Naive B cell (primary cell): ENCODE data around the gene SEMA4B. TPM values are rescaled to one million over a fixed set of nuclear protein-coding genes. Genes with fewer than 3 reads are reported as not detected.

ENCODE experiments used
- ATAC-seq, 2 donors: fragments of 150-1000 bp; cut with Tn5 transposase; 2 replicates each; pipeline ENCODE4 v1.10.0; 2021; ENCODE audit warnings: low read depth in 2 of 2, mild to moderate bottlenecking in 2 of 2, moderate library complexity in 2 of 2
- DNase-seq: peaks from one replicate; pipeline ENCODE4 v3.0.0; 2022
- H3K27ac Mint-ChIP-seq, 6 donors: one replicate each; pipeline ENCODE4 v1.8.0; 2020 to 2022; ENCODE audit warnings: mild to moderate bottlenecking in 6 of 6, mixed read lengths in 6 of 6, moderate library complexity in 5 of 6, inconsistent platforms in 2 of 6
- H3K27me3 Mint-ChIP-seq, 3 donors: one replicate each; pipeline ENCODE4 v1.8.0; 2021 to 2022; ENCODE audit warnings: mixed read lengths in 3 of 3, mild to moderate bottlenecking in 1 of 3
- H3K36me3 Mint-ChIP-seq, 2 donors: one replicate each; pipeline ENCODE4 v1.8.0; 2020 to 2022; ENCODE audit warnings: mixed read lengths in 2 of 2, inconsistent platforms in 1 of 2, mild to moderate bottlenecking in 1 of 2
- H3K4me1 Mint-ChIP-seq, 3 donors: one replicate each; pipeline ENCODE4 v1.8.0; 2020 to 2022; ENCODE audit warnings: mixed read lengths in 3 of 3, inconsistent platforms in 1 of 3, mild to moderate bottlenecking in 1 of 3, moderate library complexity in 1 of 3
- H3K4me3 Mint-ChIP-seq, 8 donors: one replicate each; pipeline ENCODE4 v1.8.0; 2020 to 2022; ENCODE audit warnings: mild to moderate bottlenecking in 8 of 8, mixed read lengths in 8 of 8, moderate library complexity in 8 of 8, inconsistent platforms in 2 of 8
- H3K9me3 Mint-ChIP-seq, 7 donors: one replicate each; pipeline ENCODE4 v1.8.0; 2020 to 2022; ENCODE audit warnings: mixed read lengths in 7 of 7, mild to moderate bottlenecking in 5 of 7, inconsistent platforms in 2 of 7, moderate library complexity in 1 of 7
- polyA plus RNA-seq, 6 donors: library from polyadenylated mRNA; unstranded; fragments of 300-500 nt; fragmentation: Illumina TruSeq; gene quantifications; one replicate each; pipeline ENCODE4 v1.2.3, GENCODE V29; 2021; ENCODE audit warnings: low read depth in 6 of 6

SEMA4B gene
- polyA plus RNA-seq, 6 donors from 2014 or later: 96.8 to 172 (median 103) TPM

DNA sequence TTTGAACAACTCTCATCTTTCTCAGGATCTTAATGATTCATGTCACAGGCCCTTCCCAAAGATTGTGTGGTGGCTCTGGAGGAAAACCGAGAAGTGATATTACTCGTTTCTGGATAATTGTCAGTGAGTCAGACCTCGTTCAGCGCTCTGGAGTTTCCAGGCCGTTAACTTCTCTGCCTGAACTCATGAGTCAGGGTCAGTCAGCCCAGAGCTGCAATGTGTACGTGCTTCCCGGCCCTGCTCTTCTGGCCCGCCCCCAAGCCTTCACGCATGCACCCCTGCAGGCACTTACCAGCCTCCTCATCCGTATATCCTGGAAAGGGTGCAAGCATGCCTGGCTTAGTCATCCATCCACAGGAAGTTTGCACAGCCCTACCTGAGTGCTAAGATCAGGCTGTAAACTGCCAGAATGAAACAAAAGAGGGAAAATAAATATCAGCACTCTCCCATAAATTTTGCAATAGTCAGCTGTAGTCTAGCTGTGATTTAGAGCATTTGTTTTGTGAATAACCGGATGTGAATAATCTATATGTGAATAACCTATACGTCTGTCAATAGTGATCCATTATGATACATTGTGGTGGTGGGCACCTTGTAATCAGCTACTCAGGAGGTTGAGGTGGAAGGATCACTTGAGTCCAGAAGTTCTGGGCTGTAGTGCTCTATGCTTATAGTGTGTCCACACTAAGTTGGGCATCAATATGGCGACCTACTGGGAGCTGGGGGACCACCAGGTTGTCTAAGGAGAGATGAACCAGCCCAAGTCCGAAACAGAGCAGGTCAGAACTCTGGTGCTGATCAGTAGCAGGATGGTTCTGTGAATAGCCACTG lies 35.3 kb upstream of the SEMA4B start:
- H3K9me3 Mint-ChIP-seq: no peaks in the 10 kb centered on the region
- H3K4me1 Mint-ChIP-seq: peaks cover 23 to 44% (median 36%) of the 10 kb centered on the region in 3 donors
- peak overlapping the region in 1 of 8 donors; percentile 22 for H3K4me3 Mint-ChIP-seq
- no peaks in the 10 kb centered on the region for H3K36me3 Mint-ChIP-seq
- H3K27ac Mint-ChIP-seq: peak overlapping the region in 3 of 6 donors; percentile 16 to 67 (median 44)
- peak in 1 of 2 donors; percentile 35 for ATAC-seq
- H3K27me3 Mint-ChIP-seq: no peaks in the 10 kb centered on the region
- DNase-seq: no peak

DNA sequence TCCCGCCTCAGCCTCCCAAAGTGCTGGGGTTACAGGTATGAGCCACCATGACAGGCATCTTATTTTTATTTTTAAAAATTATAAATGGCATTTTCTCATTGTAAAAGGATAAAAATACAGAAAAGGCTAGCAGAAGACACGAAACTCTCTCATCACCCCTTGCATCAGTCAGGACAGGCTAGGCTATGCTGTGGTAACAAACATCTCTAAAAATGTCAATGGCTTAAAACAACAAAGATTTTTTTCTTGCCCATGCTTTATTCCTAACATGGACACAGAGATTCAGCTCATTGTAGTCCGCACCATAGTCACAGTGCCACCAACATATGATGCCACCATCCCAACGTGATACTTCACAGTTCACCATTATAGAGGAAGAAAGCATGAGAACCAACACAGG lies 34.0 kb upstream of the SEMA4B start:
- Mint-ChIP-seq H3K4me1 (peaks cover 19 to 34% (median 26%) of the 10 kb centered on the region in 3 donors), H3K36me3 (no peaks in the 10 kb centered on the region), H3K27me3 (no peaks in the 10 kb centered on the region), H3K4me3 (no peak overlapping the region), H3K9me3 (no peaks in the 10 kb centered on the region), H3K27ac (no peak overlapping the region)
- DNase-seq: no peak
- no peak for ATAC-seq

DNA sequence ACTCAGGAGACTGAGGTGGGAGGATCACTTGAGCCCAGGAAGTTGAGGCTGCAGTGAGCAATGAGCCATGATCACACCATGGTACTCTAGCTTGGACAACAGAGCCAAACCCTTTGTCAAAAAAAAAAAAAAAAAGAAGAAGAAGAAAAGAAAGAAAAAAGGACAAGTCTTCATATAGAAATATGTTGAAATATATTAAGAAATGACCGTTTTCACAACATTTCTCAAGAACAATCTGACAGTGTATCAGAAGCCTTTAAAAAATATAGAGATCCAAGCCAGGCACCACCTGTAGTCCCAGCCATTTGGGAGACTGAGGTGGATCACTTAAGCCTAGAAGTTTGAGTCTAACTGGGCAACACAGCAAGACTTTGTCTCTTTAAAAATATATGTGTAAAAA lies 29.5 kb upstream of the SEMA4B start:
- no peaks in the 10 kb centered on the region for H3K27me3 Mint-ChIP-seq
- ATAC-seq (no peak), DNase-seq (no peak)
- H3K36me3 Mint-ChIP-seq: no peaks in the 10 kb centered on the region
- H3K27ac Mint-ChIP-seq: peak overlapping the region in 1 of 6 donors; percentile 63
- H3K9me3 Mint-ChIP-seq: no peaks in the 10 kb centered on the region
- peaks cover 5 to 17% (median 9%) of the 10 kb centered on the region in 3 donors for H3K4me1 Mint-ChIP-seq
- no peak overlapping the region for H3K4me3 Mint-ChIP-seq

GRCh38 chr15:90173372-90173771 lies 27.8 kb upstream of the SEMA4B start:
- no peaks in the 10 kb centered on the region for H3K27me3 Mint-ChIP-seq
- ATAC-seq (no peak), DNase-seq (no peak)
- H3K4me1 Mint-ChIP-seq: peaks cover 7 to 24% (median 19%) of the 10 kb centered on the region in 3 donors
- H3K4me3 Mint-ChIP-seq: no peak overlapping the region
- H3K36me3 Mint-ChIP-seq: no peaks in the 10 kb centered on the region
- H3K27ac Mint-ChIP-seq: peak overlapping the region in 3 of 6 donors; percentile 69 to 93 (median 90)
- H3K9me3 Mint-ChIP-seq: no peaks in the 10 kb centered on the region

DNA sequence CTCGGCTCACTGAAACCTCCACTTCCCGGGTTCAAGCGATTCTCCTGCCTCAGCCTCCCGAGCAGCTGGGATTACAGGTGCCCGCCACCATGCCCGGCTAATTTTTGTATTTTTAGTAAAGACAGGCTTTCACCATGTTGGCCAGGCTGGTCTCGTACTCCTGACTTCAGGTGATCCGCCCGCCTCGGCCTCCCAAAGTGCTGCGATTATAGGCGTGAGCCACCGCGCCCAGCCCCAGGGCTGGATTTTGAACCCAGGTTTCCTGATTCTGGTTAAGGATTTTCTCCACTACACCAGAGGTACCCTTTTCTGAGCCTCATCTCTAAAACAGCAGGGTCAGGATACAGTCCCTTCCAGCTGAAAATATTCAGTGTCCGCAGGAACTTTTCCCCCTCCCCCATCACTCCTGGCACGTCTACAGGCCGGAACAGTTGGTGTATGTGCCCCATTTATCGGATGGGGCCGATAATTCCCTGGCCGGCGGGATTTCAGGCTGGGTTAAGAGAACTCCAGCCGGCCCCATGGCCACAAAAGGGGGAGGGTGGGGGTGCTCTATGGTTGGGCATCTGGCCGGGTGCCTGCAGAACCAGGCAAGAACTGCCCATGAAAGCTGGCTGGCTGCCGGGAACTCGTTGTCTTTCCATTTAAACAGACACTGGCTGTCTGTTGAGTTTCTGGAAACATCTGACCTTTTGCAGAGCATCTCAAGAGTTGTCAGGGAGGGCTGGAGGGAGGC lies 26.8 kb upstream of the SEMA4B start:
- Mint-ChIP-seq H3K27me3 (no peaks in the 10 kb centered on the region), H3K4me1 (peaks cover 14 to 28% (median 22%) of the 10 kb centered on the region in 3 donors), H3K4me3 (no peak overlapping the region), H3K27ac (no peak overlapping the region), H3K36me3 (no peaks in the 10 kb centered on the region), H3K9me3 (no peaks in the 10 kb centered on the region)
- no peak for DNase-seq
- no peak for ATAC-seq

DNA sequence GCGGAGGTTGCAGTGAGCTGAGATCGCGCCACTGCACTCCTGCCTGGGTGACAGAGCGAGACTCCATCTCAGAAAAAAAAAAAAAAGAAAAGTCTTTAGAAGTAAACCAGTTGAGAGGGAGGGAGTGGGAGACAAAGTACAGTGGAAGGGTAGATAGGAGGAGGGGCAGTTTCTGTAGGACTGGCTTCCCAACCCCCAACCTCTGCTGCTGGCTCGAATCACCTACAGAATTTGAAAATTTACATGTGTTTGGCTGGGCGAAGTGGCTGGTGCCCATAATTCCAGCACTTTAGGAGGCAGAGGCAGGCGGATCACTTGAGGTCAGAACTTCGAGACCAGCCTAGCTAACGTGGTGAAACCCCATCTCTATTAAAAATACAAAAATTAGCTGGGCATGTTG lies 24.1 kb upstream of the SEMA4B start:
- no peaks in the 10 kb centered on the region for H3K9me3 Mint-ChIP-seq
- DNase-seq (no peak), ATAC-seq (no peak)
- H3K36me3 Mint-ChIP-seq: no peaks in the 10 kb centered on the region
- H3K27ac Mint-ChIP-seq: peak overlapping the region in 3 of 6 donors; percentile 37 to 79 (median 47)
- H3K4me1 Mint-ChIP-seq: peaks cover 26 to 53% (median 41%) of the 10 kb centered on the region in 3 donors
- H3K4me3 Mint-ChIP-seq: peak overlapping the region in 2 of 8 donors; percentile 43 to 45
- no peaks in the 10 kb centered on the region for H3K27me3 Mint-ChIP-seq

- peaks cover 31 to 58% (median 52%) of the 10 kb centered on the region in 3 donors for H3K4me1 Mint-ChIP-seq
- H3K9me3 Mint-ChIP-seq: no peaks in the 10 kb centered on the region
- peak overlapping the region; percentile 75 to 96 (median 91) for H3K27ac Mint-ChIP-seq
- peak; percentile 19 for DNase-seq
- H3K27me3 Mint-ChIP-seq: no peaks in the 10 kb centered on the region
- peak; percentile 43 to 70 for ATAC-seq
- H3K4me3 Mint-ChIP-seq: peak overlapping the region; percentile 54 to 89 (median 76)
- no peaks in the 10 kb centered on the region for H3K36me3 Mint-ChIP-seq
Observed at GRCh38 chr15:90178468-90179435, 22.4 kb upstream of the SEMA4B start.

DNA sequence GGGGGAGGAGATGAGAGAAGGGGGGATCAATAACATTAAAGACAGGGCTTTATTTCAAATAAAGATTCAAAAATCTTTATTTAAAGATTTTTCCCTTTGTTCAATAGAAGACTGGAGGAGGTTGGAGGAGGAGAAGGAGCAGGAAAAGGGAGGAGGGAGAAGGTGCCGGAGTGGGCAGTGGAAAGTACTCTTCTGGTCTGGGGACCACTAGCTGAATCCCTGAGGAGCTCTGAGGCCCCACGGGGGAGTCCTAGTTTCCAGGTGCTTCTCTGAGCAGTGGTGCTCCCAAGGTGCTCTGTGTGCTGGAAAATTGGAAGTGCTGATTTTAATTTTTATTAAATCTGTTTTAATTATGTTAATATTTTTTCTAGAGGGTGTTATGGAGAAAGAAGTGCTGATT lies 19.4 kb upstream of the SEMA4B start:
- no peak for DNase-seq
- no peaks in the 10 kb centered on the region for H3K27me3 Mint-ChIP-seq
- peak overlapping the region; percentile 47 to 88 (median 83) for H3K27ac Mint-ChIP-seq
- peak overlapping the region in 2 of 8 donors; percentile 53 to 77 for H3K4me3 Mint-ChIP-seq
- ATAC-seq: no peak
- H3K4me1 Mint-ChIP-seq: peaks cover 43 to 79% (median 72%) of the 10 kb centered on the region in 3 donors
- peaks cover 5 to 7% of the 10 kb centered on the region in 2 donors for H3K36me3 Mint-ChIP-seq
- no peaks in the 10 kb centered on the region for H3K9me3 Mint-ChIP-seq

- peaks cover 41 to 77% (median 68%) of the 10 kb centered on the region in 3 donors for H3K4me1 Mint-ChIP-seq
- H3K4me3 Mint-ChIP-seq: peak overlapping the region; percentile 80 to 93 (median 90)
- ATAC-seq: peak; percentile 56 to 65
- no peaks in the 10 kb centered on the region for H3K27me3 Mint-ChIP-seq
- peak overlapping the region; percentile 87 to 99 (median 94) for H3K27ac Mint-ChIP-seq
- peaks cover 5 to 7% of the 10 kb centered on the region in 2 donors for H3K36me3 Mint-ChIP-seq
- peak; percentile 54 for DNase-seq
- H3K9me3 Mint-ChIP-seq: no peaks in the 10 kb centered on the region
Observed at GRCh38 chr15:90184119-90184785, 16.9 kb upstream of the SEMA4B start.

GRCh38 chr15:90184786-90185704 lies 16.1 kb upstream of the SEMA4B start:
- no peaks in the 10 kb centered on the region for H3K27me3 Mint-ChIP-seq
- peak overlapping the region; percentile 92 to 98 (median 94) for H3K4me3 Mint-ChIP-seq
- ATAC-seq (peak; percentile 86 to 88), DNase-seq (peak; percentile 87)
- H3K9me3 Mint-ChIP-seq: no peaks in the 10 kb centered on the region
- peaks cover 41 to 77% (median 68%) of the 10 kb centered on the region in 3 donors for H3K4me1 Mint-ChIP-seq
- peak overlapping the region; percentile 94 to 99 (median 98) for H3K27ac Mint-ChIP-seq
- H3K36me3 Mint-ChIP-seq: peaks cover 5 to 7% of the 10 kb centered on the region in 2 donors

- peaks cover 5 to 7% of the 10 kb centered on the region in 2 donors for H3K36me3 Mint-ChIP-seq
- no peaks in the 10 kb centered on the region for H3K27me3 Mint-ChIP-seq
- H3K4me3 Mint-ChIP-seq: peak overlapping the region; percentile 52 to 84 (median 80)
- peaks cover 50 to 79% (median 75%) of the 10 kb centered on the region in 3 donors for H3K4me1 Mint-ChIP-seq
- no peaks in the 10 kb centered on the region for H3K9me3 Mint-ChIP-seq
- peak overlapping the region; percentile 91 to 99 (median 92) for H3K27ac Mint-ChIP-seq
- ATAC-seq (no peak), DNase-seq (no peak)
Observed at GRCh38 chr15:90187257-90187868, 13.8 kb upstream of the SEMA4B start.
